Measurements from ENCODE around the gene WHRN. TPM values are rescaled to one million over a fixed set of nuclear protein-coding genes. Genes with fewer than 3 reads are reported as not detected.
A peak's percentile ranks its signal among the peaks of the same experiment; 100 is the strongest.

The WHRN gene
- total and polyA plus RNA-seq, 2 donors (not counting 1 experiment from before 2014, with no cell fraction given): 19.4 to 95.7 TPM

DNA sequence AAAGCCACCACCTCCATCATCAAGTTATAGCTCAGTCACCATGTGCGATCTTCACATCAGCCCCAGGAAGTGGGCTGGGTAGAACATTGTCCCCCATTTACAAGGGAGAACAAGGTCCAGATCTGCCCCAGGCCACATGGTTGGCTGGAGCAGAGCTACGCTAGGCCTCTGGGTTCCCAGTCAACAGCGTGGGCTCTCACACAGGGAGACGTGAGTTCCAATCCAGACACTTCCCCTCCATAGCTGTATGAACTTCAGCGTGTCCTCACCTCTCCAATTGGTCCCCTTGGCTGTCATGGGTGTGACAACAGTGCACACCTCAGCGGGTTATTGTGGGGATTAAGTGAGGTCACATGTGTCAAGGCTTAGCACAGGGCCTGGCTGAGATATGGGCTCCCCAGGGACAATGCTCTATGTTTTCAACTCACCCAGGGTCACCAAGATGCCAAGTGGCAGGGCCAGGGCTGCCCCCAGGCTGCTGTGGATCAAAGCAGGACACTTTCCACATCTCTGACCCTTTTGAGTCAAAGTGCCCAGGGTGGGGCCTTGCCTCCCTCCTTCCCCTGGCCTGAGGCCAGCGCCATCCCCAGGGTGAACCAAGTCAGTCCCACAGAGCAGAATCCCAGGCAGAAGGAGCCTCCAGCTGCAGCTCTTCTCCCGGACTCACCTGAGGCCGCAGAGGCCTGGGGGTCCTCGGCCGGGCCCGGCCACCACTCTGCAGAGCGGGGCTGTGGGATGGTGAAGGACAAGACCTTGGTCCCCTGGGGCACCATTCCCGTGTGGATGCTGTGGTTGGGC, 137.3 kb downstream of the WHRN start:
- ATAC-seq (ENCODE audit: low read depth) (peak; percentile 22), DNase-seq (peak; percentile 54)
- ChIA-PET CTCF (interaction anchor here (0.8 to 3.4 kb wide), 8 partner anchors 14 to 38 kb away, joined by 3 to 34 read pairs (median 5); partner anchors contain the start of gene AKNA), POLR2A (interaction anchor here (0.6 to 8.6 kb wide), 8 partner anchors 10 to 743 kb away, joined by 3 to 108 read pairs (median 3); partner anchors contain the start of gene AKNA)
- intact Hi-C loops (cut with micrococcal nuclease): no loop called here
- Histone ChIP-seq H3K27me3 (replicated peaks in 1 of 4; ENCODE audit: control extremely low read depth in 1 of 4, control insufficient read depth in 3 of 4, insufficient read depth in 4 of 4, low read length in 3 of 4) (no peaks in the 10 kb centered on the region), H3K4me2 (replicated peaks; ENCODE audit: low read depth, low read length, poor library complexity, severe bottlenecking) (peak overlapping the region; percentile 72), H3K9me3 (ENCODE audit: control extremely low read depth in 1 of 3, control insufficient read depth in 2 of 3, insufficient read depth in 1 of 3, low read length in 2 of 3) (no peaks in the 10 kb centered on the region), H3K79me2 (ENCODE audit: control insufficient read depth, insufficient read depth, low read length) (peaks cover 65% of the 10 kb centered on the region), H4K20me1 (ENCODE audit: control insufficient read depth, insufficient read depth, low read length, poor library complexity, severe bottlenecking) (no peaks in the 10 kb centered on the region), H3K9ac (ENCODE audit: low read length) (peak overlapping the region; percentile 19), H2AFZ (ENCODE audit: insufficient read depth, low read depth, low read length, poor library complexity, severe bottlenecking) (no peak overlapping the region), H3K27ac (ENCODE audit: low read length in 2 of 2) (peak overlapping the region; percentile 80), H3K36me3 (replicated peaks in 1 of 2; ENCODE audit: control extremely low read depth in 1 of 2, control insufficient read depth in 1 of 2, extremely low read depth in 1 of 2, insufficient read depth in 2 of 2, low read length in 1 of 2) (peaks cover 5 to 82% of the 10 kb centered on the region in 2 experiments), H3K4me1 (ENCODE audit: control insufficient read depth in 2 of 2, insufficient read depth in 2 of 2, low read length in 2 of 2) (peaks cover 96 to 99% of the 10 kb centered on the region in 2 donors), H3K4me3 (ENCODE audit: control extremely low read depth in 1 of 5, extremely low read depth in 1 of 5, insufficient read depth in 1 of 5, low read depth in 2 of 5, low read length in 4 of 5) (peak overlapping the region in 1 of 5 experiments; percentile 45)
- TF ChIP-seq, protein P1, sequence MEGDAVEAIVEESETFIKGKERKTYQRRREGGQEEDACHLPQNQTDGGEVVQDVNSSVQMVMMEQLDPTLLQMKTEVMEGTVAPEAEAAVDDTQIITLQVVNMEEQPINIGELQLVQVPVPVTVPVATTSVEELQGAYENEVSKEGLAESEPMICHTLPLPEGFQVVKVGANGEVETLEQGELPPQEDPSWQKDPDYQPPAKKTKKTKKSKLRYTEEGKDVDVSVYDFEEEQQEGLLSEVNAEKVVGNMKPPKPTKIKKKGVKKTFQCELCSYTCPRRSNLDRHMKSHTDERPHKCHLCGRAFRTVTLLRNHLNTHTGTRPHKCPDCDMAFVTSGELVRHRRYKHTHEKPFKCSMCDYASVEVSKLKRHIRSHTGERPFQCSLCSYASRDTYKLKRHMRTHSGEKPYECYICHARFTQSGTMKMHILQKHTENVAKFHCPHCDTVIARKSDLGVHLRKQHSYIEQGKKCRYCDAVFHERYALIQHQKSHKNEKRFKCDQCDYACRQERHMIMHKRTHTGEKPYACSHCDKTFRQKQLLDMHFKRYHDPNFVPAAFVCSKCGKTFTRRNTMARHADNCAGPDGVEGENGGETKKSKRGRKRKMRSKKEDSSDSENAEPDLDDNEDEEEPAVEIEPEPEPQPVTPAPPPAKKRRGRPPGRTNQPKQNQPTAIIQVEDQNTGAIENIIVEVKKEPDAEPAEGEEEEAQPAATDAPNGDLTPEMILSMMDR (IDR thresholded peaks at IDR 0.05): no peak
- TF ChIP-seq EZH2 (IDR thresholded peaks at IDR 0.05; ENCODE audit: borderline replicate concordance, insufficient read depth, low read depth, low read length, poor library complexity, severe bottlenecking): no peak
- WGBS (ENCODE audit: insufficient coverage): 80% methylated on average over 11 of the region's 14 CpGs
- Mint-ChIP-seq H3K9me3 (ENCODE audit: insufficient read depth) (peaks cover 3% of the 10 kb centered on the region), H3K4me3 (peak overlapping the region; percentile 71), H3K4me1 (peaks cover 94% of the 10 kb centered on the region), H3K27me3 (no peaks in the 10 kb centered on the region), H3K27ac (peak overlapping the region; percentile 90)

DNA sequence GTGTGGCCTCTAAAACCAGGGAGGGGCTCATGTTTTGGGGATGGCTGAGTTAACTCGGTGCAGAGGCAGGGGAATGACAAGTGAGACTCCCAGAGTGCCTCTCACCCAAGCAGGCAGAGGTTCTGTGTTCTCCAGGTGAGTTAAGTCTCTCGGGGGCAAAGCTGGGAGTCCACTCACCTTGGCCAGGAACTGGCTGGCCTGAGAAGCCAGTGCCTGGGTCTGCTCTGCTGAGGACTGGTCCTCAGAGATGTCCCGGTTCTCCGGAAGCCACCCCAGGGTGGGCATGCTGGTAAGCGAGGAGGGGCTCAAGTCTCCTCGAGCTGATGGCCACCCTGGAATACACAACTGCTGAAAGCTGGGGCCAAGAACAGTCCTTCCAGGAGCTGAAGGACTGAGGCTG, 137.9 kb downstream of the WHRN start:
- ChIA-PET POLR2A (interaction anchor here (0.6 to 8.6 kb wide), 7 partner anchors 10 to 743 kb away, joined by 3 to 108 read pairs (median 3); partner anchors contain the start of gene AKNA), CTCF (interaction anchor here (0.6 to 3.4 kb wide), 10 partner anchors 13 to 38 kb away, joined by 3 to 34 read pairs (median 4); partner anchors contain the start of gene AKNA)
- Histone ChIP-seq H3K4me1 (ENCODE audit: control insufficient read depth in 2 of 2, insufficient read depth in 2 of 2, low read length in 2 of 2) (peaks cover 96 to 99% of the 10 kb centered on the region in 2 donors), H3K9me3 (ENCODE audit: control extremely low read depth in 1 of 3, control insufficient read depth in 2 of 3, insufficient read depth in 1 of 3, low read length in 2 of 3) (no peaks in the 10 kb centered on the region), H3K4me3 (ENCODE audit: control extremely low read depth in 1 of 5, extremely low read depth in 1 of 5, insufficient read depth in 1 of 5, low read depth in 2 of 5, low read length in 4 of 5) (peak overlapping the region in 2 of 5 experiments; percentile 23 to 45), H2AFZ (ENCODE audit: insufficient read depth, low read depth, low read length, poor library complexity, severe bottlenecking) (no peak overlapping the region), H3K4me2 (replicated peaks; ENCODE audit: low read depth, low read length, poor library complexity, severe bottlenecking) (peak overlapping the region; percentile 72), H3K27ac (ENCODE audit: low read length in 2 of 2) (peak overlapping the region; percentile 80), H3K9ac (ENCODE audit: low read length) (peak overlapping the region; percentile 19), H4K20me1 (ENCODE audit: control insufficient read depth, insufficient read depth, low read length, poor library complexity, severe bottlenecking) (peaks cover 3% of the 10 kb centered on the region), H3K27me3 (replicated peaks in 1 of 4; ENCODE audit: control extremely low read depth in 1 of 4, control insufficient read depth in 3 of 4, insufficient read depth in 4 of 4, low read length in 3 of 4) (no peaks in the 10 kb centered on the region), H3K79me2 (ENCODE audit: control insufficient read depth, insufficient read depth, low read length) (peaks cover 71% of the 10 kb centered on the region), H3K36me3 (replicated peaks in 1 of 2; ENCODE audit: control extremely low read depth in 1 of 2, control insufficient read depth in 1 of 2, extremely low read depth in 1 of 2, insufficient read depth in 2 of 2, low read length in 1 of 2) (peaks cover 5 to 85% of the 10 kb centered on the region in 2 experiments)
- Mint-ChIP-seq H3K27ac (peak overlapping the region; percentile 90), H3K4me3 (peak overlapping the region; percentile 71), H3K4me1 (peaks cover 93% of the 10 kb centered on the region), H3K27me3 (no peaks in the 10 kb centered on the region), H3K9me3 (ENCODE audit: insufficient read depth) (peaks cover 3% of the 10 kb centered on the region)
- 76% methylated on average over 5 of the region's 6 CpGs for WGBS (ENCODE audit: insufficient coverage)
- intact Hi-C loops (cut with micrococcal nuclease): no loop called here
- no peak for ATAC-seq (ENCODE audit: low read depth)
- TF ChIP-seq EZH2 (IDR thresholded peaks at IDR 0.05; ENCODE audit: borderline replicate concordance, insufficient read depth, low read depth, low read length, poor library complexity, severe bottlenecking): no peak
- TF ChIP-seq, protein P1 (IDR thresholded peaks at IDR 0.05): no peak
- DNase-seq: no peak
